HCT116 (cell line): ENCODE results near the gene EEIG1. TPM values are rescaled to one million over a fixed set of nuclear protein-coding genes. Genes with fewer than 3 reads are reported as not detected.

Experiments
- ATAC-seq: fragments of 200-7000 bp; cut with Tn5 transposase; 2 replicates; pipeline ENCODE4 v1.9.1; 2020; ENCODE audit warnings: mild to moderate bottlenecking, moderate library complexity
- BruUV-seq: library from RNA; stranded (reverse); fragments of 400-500 nt; replicated peaks from 2 replicates; lab custom pipeline; 2021; lab: Mats Ljungman, UMichigan
- CTCF ChIA-PET: fragments of 300-600 bp; sonication (Branson Sonifier 250); formaldehyde crosslinking; loops from one replicate; lab custom pipeline; 2021; ENCODE audit warnings: antibody characterized with exemption; lab: Charles Lee
- POLR2A ChIA-PET: fragments of 300-600, 350-600 bp; sonication (Branson Sonifier 250); formaldehyde crosslinking; loops from one replicate; lab custom pipeline; 2021; ENCODE audit warnings: antibody characterized with exemption; lab: Charles Lee
- RAD21 ChIA-PET, 2 experiments: fragments of 300-600 bp; sonication (Branson Sonifier 250); formaldehyde crosslinking; loops; one replicate each; lab custom pipeline; 2023; ENCODE audit warnings: low total read pairs in 2 of 2; ENCODE audit not compliant: uncharacterized antibody in 2 of 2, unreplicated experiment in 2 of 2, low non-redundant PET in 1 of 2; lab: Charles Lee
- DNase-seq: peaks from one replicate; pipeline ENCODE4 v3.0.0-alpha.2; 2010; ENCODE audit warnings: low read depth, low spot score
- H2AFZ ChIP-seq: fragments of 200-600 bp; shearing (Covaris generic), sonication (generic); 2 replicates; pipeline ENCODE4 v1.6.1; 2017; ENCODE audit warnings: low read depth, mixed run types, mixed read lengths, antibody characterized with exemption, low read length; ENCODE audit not compliant: poor library complexity, severe bottlenecking
- H3K27ac ChIP-seq: 2 replicates; pipeline ENCODE4 v1.5.1; 2012; ENCODE audit warnings: low read depth, low read length
- H3K27me3 ChIP-seq: fragments of 200-600 bp; sonication (generic); 2 replicates; pipeline ENCODE4 v1.6.1; 2016; ENCODE audit warnings: mixed run types, low read length, mixed read lengths; ENCODE audit not compliant: insufficient read depth
- H3K36me3 ChIP-seq, 2 experiments: fragments of 200-500 bp in 1 of 2; fragments of 200-600 bp in 1 of 2; sonication (Bioruptor generic) in 1 of 2; sonication (generic) in 1 of 2; 2 replicates each; pipeline versions ENCODE4 v1.5.1 to v1.6.1; 2014 to 2016; ENCODE audit warnings: low read length in 2 of 2, inconsistent platforms in 1 of 2, mixed read lengths in 1 of 2, mixed run types in 1 of 2; ENCODE audit not compliant: insufficient read depth in 2 of 2, control insufficient read depth in 1 of 2
- H3K4me1 ChIP-seq, 2 experiments: fragments of 200-600 bp in 1 of 2; sonication (generic) in 1 of 2; 2 replicates each; pipeline versions ENCODE4 v1.5.1 to v1.6.1; 2012 to 2017; ENCODE audit warnings: low read length in 2 of 2, inconsistent platforms in 1 of 2, mild to moderate bottlenecking in 1 of 2, mixed read lengths in 1 of 2, mixed run types in 1 of 2, moderate library complexity in 1 of 2; ENCODE audit not compliant: insufficient read depth in 2 of 2, control insufficient read depth in 1 of 2
- H3K4me2 ChIP-seq: fragments of 200-600 bp; sonication (generic); 2 replicates; pipeline ENCODE4 v1.6.1; 2017; ENCODE audit warnings: mixed run types, low read length, mixed read lengths
- H3K4me3 ChIP-seq, 2 experiments: fragments of 200-600 bp in 1 of 2; sonication (generic) in 1 of 2; replicated peaks in 1 of 2; 2 replicates each; pipeline ENCODE4 v1.5.1; 2011 to 2016; ENCODE audit warnings: low read length in 2 of 2, control low read depth in 1 of 2, low read depth in 1 of 2, mild to moderate bottlenecking in 1 of 2, mixed read lengths in 1 of 2, mixed run types in 1 of 2
- H3K79me2 ChIP-seq: fragments of 200-600 bp; sonication (generic); 2 replicates; pipeline ENCODE4 v1.6.1; 2017; ENCODE audit warnings: mild to moderate bottlenecking, mixed run types, low read length, moderate library complexity, mixed read lengths; ENCODE audit not compliant: insufficient read depth
- H3K9ac ChIP-seq: fragments of 200-600 bp; sonication (generic); 2 replicates; pipeline ENCODE4 v1.6.1; 2016; ENCODE audit warnings: low read length, mixed read lengths
- H3K9me2 ChIP-seq: fragments of 200-600 bp; sonication (generic), shearing (Covaris generic); 2 replicates; pipeline ENCODE4 v1.6.1; 2017; ENCODE audit warnings: mixed run types, mild to moderate bottlenecking, moderate library complexity; ENCODE audit not compliant: insufficient read depth
- H3K9me3 ChIP-seq, 2 experiments: fragments of 200-500 bp in 1 of 2; fragments of 200-600 bp in 1 of 2; sonication (Bioruptor generic) in 1 of 2; sonication (generic) in 1 of 2; 2 replicates each; pipeline ENCODE4 v1.6.1; 2014 to 2017; ENCODE audit warnings: low read length in 2 of 2, mixed read lengths in 2 of 2, inconsistent platforms in 1 of 2, low read depth in 1 of 2, mild to moderate bottlenecking in 1 of 2, mixed run types in 1 of 2, moderate library complexity in 1 of 2; ENCODE audit not compliant: control insufficient read depth in 1 of 2, insufficient read depth in 1 of 2
- H4K20me1 ChIP-seq: fragments of 200-600 bp; sonication (generic), shearing (Covaris generic); 2 replicates; pipeline ENCODE4 v1.6.1; 2017; ENCODE audit warnings: mixed run types, mild to moderate bottlenecking, moderate library complexity; ENCODE audit not compliant: insufficient read depth
- EGR1 ChIP-seq: IDR thresholded peaks from 2 replicates; pipeline ENCODE4 v1.6.1; 2012; ENCODE audit warnings: low read depth
- ELF1 ChIP-seq: IDR thresholded peaks from 2 replicates; pipeline ENCODE4 v1.6.1; 2012; ENCODE audit warnings: low read depth, borderline replicate concordance
- RAD21 ChIP-seq: IDR thresholded peaks from 2 replicates; pipeline ENCODE4 v1.6.1; 2012; ENCODE audit warnings: low read depth, mild to moderate bottlenecking
- SP1 ChIP-seq: IDR thresholded peaks from 2 replicates; pipeline ENCODE4 v1.6.1; 2012; ENCODE audit warnings: low read depth
- SRF ChIP-seq: IDR thresholded peaks from 2 replicates; pipeline ENCODE4 v1.6.1; 2012; ENCODE audit warnings: low read depth
- TCF7L2 ChIP-seq: IDR thresholded peaks from 2 replicates; pipeline ENCODE4 v1.7.0; 2011; ENCODE audit warnings: borderline replicate concordance, inconsistent platforms; ENCODE audit not compliant: insufficient read depth, insufficient read length; ENCODE audit errors: extremely low read depth
- ZNF274 ChIP-seq: fragments of 200-500 bp; sonication (Bioruptor generic); IDR thresholded peaks from 2 replicates; pipeline ENCODE4 v1.6.1; 2014; ENCODE audit warnings: mild to moderate bottlenecking, low read depth, low read length, inconsistent platforms
- intact Hi-C: fragments of 100-400 bp; cut with micrococcal nuclease; formaldehyde crosslinking; loops from 2 replicates; pipeline ENCODE4 v1.10.0; 2022
- total RNA-seq: library from RNA; stranded (reverse); gene quantifications from one replicate; pipeline ENCODE4 v1.2.1, GENCODE V29; 2021; ENCODE audit not compliant: unreplicated experiment
- TF ChIP-seq, protein P1 (sequence below): IDR thresholded peaks from 2 replicates; pipeline ENCODE4 v1.6.1; 2012
- TF ChIP-seq, protein P2 (sequence below): IDR thresholded peaks from 2 replicates; pipeline ENCODE4 v1.6.1; 2012
- TF ChIP-seq, protein P3 (sequence below): IDR thresholded peaks from 2 replicates; pipeline ENCODE4 v1.6.1; 2012; ENCODE audit warnings: low read depth

The EEIG1 gene
- total RNA-seq, 1 experiment from 2014 or later: 44.2 TPM

DNA sequence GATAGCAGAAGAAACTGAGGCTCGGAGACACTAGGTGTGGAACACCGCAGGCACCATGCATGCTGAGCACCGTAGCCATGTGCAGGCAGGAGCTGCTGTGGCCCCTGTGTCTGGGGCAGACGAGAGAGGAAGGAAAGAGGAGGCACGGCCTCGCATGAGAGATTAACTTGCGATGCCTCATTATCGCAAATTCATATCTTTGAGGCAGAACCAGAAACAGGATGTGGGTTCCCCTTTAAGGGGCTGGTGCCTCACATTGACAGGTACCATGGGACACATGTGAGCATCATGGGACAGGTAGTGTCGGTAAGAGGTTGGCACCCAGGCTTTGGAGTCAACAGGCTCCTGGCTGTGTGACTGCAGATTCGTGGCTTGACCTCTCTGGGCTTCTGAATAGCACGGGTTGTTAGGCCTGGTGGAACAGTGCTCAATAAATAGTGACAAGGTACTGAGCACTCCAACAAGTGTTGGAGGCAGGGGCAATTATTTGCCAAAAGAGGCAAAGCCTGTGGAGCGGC lies 45.5 kb upstream of the EEIG1 start (continued):
- no peak for TF ChIP-seq TCF7L2
- TF ChIP-seq, protein P1, sequence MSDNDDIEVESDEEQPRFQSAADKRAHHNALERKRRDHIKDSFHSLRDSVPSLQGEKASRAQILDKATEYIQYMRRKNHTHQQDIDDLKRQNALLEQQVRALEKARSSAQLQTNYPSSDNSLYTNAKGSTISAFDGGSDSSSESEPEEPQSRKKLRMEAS: no peak
- no peak for TF ChIP-seq RAD21

DNA sequence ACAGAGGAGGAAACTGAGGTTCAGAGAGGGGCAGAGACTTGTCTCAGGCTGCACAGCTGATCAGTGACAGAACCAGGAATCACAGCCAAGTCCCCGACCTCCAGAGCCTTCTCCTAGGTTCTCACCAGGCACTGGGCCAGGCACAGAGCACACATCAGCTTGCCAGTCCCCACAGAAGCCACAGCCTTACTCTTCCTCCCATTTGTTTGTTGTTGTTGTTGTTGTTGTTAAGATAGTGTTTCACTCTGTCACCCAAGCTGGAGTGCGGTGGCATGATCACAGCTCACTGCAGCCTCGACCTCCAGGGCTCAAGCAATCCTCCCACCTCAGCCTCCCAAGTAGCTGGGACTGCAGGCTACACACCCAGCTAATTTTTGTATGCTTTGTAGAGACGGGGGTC lies 44.9 kb upstream of the EEIG1 start:
- H3K4me3 ChIP-seq: no peak overlapping the region
- no peaks in the 10 kb centered on the region for H3K27me3 ChIP-seq
- no peaks in the 10 kb centered on the region for H3K36me3 ChIP-seq
- peaks cover 0 to 21% of the 10 kb centered on the region in 2 experiments; a peak in 2 of 4 replicates for H3K4me1 ChIP-seq
- H3K9me3 ChIP-seq: no peaks in the 10 kb centered on the region
- ATAC-seq (no peak), DNase-seq (no peak)
- no peaks in the 10 kb centered on the region for H3K79me2 ChIP-seq
- BruUV-seq: no TSS peak
- no peak overlapping the region for H3K4me2 ChIP-seq
- no peak overlapping the region for H3K27ac ChIP-seq
- ChIA-PET POLR2A (no interaction called here), RAD21 (no interaction called here), CTCF (no interaction called here)
- intact Hi-C loops: no loop called here
- H2AFZ ChIP-seq: no peak overlapping the region
- no peak overlapping the region for H3K9ac ChIP-seq
- no peaks in the 10 kb centered on the region for H3K9me2 ChIP-seq
- no peaks in the 10 kb centered on the region for H4K20me1 ChIP-seq
- TF ChIP-seq, protein P2, sequence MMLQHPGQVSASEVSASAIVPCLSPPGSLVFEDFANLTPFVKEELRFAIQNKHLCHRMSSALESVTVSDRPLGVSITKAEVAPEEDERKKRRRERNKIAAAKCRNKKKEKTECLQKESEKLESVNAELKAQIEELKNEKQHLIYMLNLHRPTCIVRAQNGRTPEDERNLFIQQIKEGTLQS: no peak
- no peak for TF ChIP-seq ZNF274
- TF ChIP-seq, protein P3, sequence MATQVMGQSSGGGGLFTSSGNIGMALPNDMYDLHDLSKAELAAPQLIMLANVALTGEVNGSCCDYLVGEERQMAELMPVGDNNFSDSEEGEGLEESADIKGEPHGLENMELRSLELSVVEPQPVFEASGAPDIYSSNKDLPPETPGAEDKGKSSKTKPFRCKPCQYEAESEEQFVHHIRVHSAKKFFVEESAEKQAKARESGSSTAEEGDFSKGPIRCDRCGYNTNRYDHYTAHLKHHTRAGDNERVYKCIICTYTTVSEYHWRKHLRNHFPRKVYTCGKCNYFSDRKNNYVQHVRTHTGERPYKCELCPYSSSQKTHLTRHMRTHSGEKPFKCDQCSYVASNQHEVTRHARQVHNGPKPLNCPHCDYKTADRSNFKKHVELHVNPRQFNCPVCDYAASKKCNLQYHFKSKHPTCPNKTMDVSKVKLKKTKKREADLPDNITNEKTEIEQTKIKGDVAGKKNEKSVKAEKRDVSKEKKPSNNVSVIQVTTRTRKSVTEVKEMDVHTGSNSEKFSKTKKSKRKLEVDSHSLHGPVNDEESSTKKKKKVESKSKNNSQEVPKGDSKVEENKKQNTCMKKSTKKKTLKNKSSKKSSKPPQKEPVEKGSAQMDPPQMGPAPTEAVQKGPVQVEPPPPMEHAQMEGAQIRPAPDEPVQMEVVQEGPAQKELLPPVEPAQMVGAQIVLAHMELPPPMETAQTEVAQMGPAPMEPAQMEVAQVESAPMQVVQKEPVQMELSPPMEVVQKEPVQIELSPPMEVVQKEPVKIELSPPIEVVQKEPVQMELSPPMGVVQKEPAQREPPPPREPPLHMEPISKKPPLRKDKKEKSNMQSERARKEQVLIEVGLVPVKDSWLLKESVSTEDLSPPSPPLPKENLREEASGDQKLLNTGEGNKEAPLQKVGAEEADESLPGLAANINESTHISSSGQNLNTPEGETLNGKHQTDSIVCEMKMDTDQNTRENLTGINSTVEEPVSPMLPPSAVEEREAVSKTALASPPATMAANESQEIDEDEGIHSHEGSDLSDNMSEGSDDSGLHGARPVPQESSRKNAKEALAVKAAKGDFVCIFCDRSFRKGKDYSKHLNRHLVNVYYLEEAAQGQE: no peak
- TF ChIP-seq SP1: no peak
- no peak for TF ChIP-seq SRF
- TF ChIP-seq EGR1: no peak
- no peak for TF ChIP-seq ELF1
- TF ChIP-seq, all 23 proteins: peak for 0
